Lower leg skin (tissue), 3 donors: Measurements from ENCODE around the gene GADD45GIP1.

Experiments
- CTCF ChIP-seq, 3 donors: fragments of 450-650 bp; IDR thresholded peaks; one replicate each; pipeline ENCODE4 v1.5.1; 2016; ENCODE audit warnings: antibody characterized with exemption in 3 of 3, mild to moderate bottlenecking in 3 of 3, moderate library complexity in 2 of 3
- POLR2A ChIP-seq, 2 donors: fragments of 450-650 bp; IDR thresholded peaks; one replicate each; pipeline ENCODE4 v1.6.1; 2016 to 2017; ENCODE audit warnings: antibody characterized with exemption in 2 of 2, mild to moderate bottlenecking in 1 of 2, moderate library complexity in 1 of 2

- TF ChIP-seq CTCF (IDR thresholded peaks at IDR 0.05) (no peak), POLR2A (IDR thresholded peaks at IDR 0.05) (no peak)
Observed at GRCh38 chr19:12952488-12953137, 4.4 kb downstream of the GADD45GIP1 start.
